ENCODE results near the gene LDLRAD2. TPM values are rescaled to one million over a fixed set of nuclear protein-coding genes. Genes with fewer than 3 reads are reported as not detected.

Gene LDLRAD2
- total RNA-seq, 2 donors from 2014 or later, result not detected

DNA sequence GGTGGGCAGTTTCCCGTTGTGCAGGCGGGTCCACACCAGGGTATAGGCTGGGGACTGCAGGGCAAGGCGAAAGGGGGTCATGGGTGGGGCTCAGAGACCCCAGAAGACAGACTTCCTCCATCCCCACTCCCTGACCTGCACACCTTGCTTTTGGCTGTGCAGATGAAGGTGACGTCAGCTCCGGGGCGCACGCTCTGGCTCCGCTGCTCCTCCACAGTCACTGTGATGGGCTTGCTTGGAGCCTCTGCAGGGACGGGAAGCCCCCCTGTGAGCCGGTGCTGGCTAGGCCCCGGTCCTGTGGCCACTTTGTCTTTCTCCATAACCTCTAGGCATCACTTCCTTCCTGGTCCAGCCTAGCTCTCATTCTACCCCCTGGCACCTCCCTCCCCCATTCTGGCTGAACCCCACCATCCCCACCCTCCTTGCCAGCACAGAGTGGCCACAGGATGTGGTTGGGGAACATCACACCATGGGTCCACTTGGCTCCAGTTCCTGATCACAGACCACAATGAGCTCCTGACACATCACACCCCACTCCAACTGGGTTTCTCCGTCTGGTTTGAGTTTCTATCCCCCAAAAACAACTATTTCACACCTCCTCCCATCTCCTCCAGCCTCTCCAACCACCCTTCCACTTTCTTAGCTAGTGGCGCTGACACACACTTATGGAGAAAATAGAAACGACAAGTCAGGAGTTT, 45.2 kb downstream of the LDLRAD2 start:
- Mint-ChIP-seq H3K27ac (no peak overlapping the region), H3K4me1 (peaks cover 9% of the 10 kb centered on the region), H3K27me3 (no peaks in the 10 kb centered on the region), H3K4me3 (no peak overlapping the region), H3K36me3 (ENCODE audit: low read depth) (peaks cover 3% of the 10 kb centered on the region)
- ATAC-seq (no peak), DNase-seq (no peak)
- H3K9me3 ChIP-seq (ENCODE audit: control insufficient read depth, low read length, poor library complexity, severe bottlenecking), result no peaks in the 10 kb centered on the region

DNA sequence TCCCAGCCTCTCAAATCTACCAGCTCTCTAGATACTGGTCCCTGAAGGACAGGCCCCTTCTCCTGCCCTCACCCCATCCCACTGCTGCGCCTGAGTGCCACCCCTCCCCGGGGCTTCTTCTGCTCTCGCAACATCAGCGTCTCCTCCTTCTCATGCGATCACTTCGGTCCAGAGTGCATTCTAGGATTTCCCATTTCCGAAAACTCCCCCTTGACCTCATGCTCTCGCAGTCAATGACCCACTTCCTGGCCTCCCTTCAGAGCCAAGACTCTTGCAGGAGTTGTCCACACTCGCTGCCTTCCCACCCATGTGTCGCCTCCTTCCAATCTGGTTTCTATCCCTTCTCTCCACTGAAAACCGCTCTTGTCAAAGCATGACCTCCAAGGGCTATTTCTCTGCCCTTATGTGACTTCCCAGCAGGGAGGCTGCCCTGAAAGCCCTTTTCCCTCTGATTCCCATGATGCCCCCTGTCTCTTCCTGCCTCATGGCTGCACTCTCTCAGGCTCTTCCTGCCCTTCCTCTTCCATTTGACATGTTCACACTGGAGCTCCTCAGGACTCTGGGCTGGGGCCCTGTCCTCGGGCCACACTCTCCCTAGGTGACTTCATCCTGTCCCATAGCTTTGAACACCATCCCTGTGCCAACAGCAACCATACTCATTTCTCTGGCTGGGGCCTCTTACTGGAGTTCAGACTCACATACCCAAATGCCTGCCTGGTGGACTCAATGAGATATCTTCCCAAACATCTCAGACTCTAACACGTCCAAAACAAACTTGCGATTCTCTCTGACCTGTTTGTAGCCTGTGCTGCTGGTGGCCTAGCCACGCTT, 46.0 kb downstream of the LDLRAD2 start:
- Mint-ChIP-seq H3K36me3 (ENCODE audit: low read depth) (peaks cover 3% of the 10 kb centered on the region), H3K4me3 (no peak overlapping the region), H3K4me1 (peaks cover 8% of the 10 kb centered on the region), H3K27me3 (no peaks in the 10 kb centered on the region), H3K27ac (no peak overlapping the region)
- H3K9me3 ChIP-seq (ENCODE audit: control insufficient read depth, low read length, poor library complexity, severe bottlenecking), result no peaks in the 10 kb centered on the region
- ATAC-seq, result no peak
- no peak for DNase-seq

- ATAC-seq (no peak), DNase-seq (no peak)
- H3K4me1 Mint-ChIP-seq, result peaks cover 8% of the 10 kb centered on the region
- H3K36me3 Mint-ChIP-seq (ENCODE audit: low read depth), result peaks cover 3% of the 10 kb centered on the region
- H3K9me3 ChIP-seq (ENCODE audit: control insufficient read depth, low read length, poor library complexity, severe bottlenecking), result no peaks in the 10 kb centered on the region
- H3K4me3 Mint-ChIP-seq, result no peak overlapping the region
- no peaks in the 10 kb centered on the region for H3K27me3 Mint-ChIP-seq
- H3K27ac Mint-ChIP-seq, result no peak overlapping the region
These were observed 47.7 kb downstream of the LDLRAD2 start for GRCh38 chr1:21859669-21860179.

DNA sequence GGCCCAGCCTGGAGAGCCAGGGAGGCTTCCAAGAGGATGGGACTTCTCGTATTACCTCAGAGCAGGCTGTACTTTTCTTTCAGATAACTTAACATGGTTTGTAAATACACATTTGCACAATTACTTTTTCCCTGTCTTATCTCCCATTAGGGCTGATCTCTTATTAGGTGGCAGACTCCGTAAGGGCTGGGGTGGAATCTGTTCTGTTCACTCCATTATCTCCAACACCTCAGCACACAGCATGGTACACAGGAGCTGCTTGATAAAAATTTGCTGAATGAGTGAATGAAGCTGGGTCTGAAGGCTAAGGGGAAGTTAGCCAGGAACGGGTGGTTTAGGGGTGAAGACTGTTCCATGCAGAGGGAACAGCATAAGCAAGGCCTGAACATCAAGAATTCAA, 48.9 kb downstream of the LDLRAD2 start:
- Mint-ChIP-seq H3K27ac (no peak overlapping the region), H3K4me1 (peaks cover 8% of the 10 kb centered on the region), H3K4me3 (no peak overlapping the region), H3K36me3 (ENCODE audit: low read depth) (peaks cover 3% of the 10 kb centered on the region), H3K27me3 (no peaks in the 10 kb centered on the region)
- DNase-seq (no peak), ATAC-seq (no peak)
- no peaks in the 10 kb centered on the region for H3K9me3 ChIP-seq (ENCODE audit: control insufficient read depth, low read length, poor library complexity, severe bottlenecking)

DNA sequence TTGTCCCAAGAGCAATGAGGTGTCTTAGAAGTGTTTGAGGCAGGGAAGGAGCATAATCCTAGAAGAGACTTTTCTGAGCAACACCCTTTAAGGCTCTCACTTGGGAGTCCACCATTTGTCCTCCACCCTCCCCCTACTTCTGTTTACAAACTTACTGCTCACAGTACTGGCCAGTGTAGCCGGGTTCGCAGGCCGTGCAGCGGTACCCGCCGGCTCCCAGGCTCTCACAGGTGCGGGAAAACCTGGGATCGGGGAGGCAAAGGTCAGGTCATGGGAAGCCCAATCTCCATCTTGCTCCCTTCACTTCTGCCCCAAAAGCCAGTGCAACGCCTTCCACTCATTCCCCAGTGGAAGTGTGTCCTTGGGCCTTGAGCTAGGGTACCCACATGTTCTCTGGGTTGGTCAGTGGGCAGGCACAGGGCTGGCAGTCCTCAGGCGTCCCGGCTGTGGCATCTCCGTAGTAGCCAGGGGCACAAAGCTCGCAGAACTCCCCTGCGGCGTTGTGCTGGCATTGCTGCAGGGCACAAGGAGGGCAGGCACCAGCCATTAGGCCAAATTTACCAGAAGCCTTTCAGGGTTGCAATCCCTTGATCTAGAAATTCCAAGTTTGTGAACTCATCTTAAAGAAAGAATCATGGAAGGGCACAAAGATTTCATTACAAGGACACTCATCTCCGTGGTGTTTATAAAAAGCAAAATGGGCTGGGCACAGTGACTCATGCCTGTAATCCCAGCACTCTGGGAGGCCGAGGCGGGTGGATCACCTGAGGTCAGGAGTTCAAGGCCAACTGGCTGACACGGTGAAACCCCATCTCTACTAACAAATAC, 49.8 kb downstream of the LDLRAD2 start:
- no peak overlapping the region for H3K27ac Mint-ChIP-seq
- peaks cover 8% of the 10 kb centered on the region for H3K4me1 Mint-ChIP-seq
- H3K27me3 Mint-ChIP-seq, result no peaks in the 10 kb centered on the region
- ATAC-seq, result no peak
- no peak for DNase-seq
- peaks cover 3% of the 10 kb centered on the region for H3K36me3 Mint-ChIP-seq (ENCODE audit: low read depth)
- H3K9me3 ChIP-seq (ENCODE audit: control insufficient read depth, low read length, poor library complexity, severe bottlenecking), result no peaks in the 10 kb centered on the region
- H3K4me3 Mint-ChIP-seq, result no peak overlapping the region

- Mint-ChIP-seq H3K27me3 (peaks cover under 1% of the 10 kb centered on the region), H3K4me3 (no peak overlapping the region), H3K4me1 (no peaks in the 10 kb centered on the region), H3K27ac (no peak overlapping the region), H3K36me3 (ENCODE audit: low read depth) (no peaks in the 10 kb centered on the region)
- DNase-seq (no peak), ATAC-seq (no peak)
- no peaks in the 10 kb centered on the region for H3K9me3 ChIP-seq (ENCODE audit: control insufficient read depth, low read length, poor library complexity, severe bottlenecking)
These were observed 51.9 kb downstream of the LDLRAD2 start for GRCh38 chr1:21863981-21864380.

GRCh38 chr1:21864730-21865129, 52.7 kb downstream of the LDLRAD2 start:
- no peak for DNase-seq

DNA sequence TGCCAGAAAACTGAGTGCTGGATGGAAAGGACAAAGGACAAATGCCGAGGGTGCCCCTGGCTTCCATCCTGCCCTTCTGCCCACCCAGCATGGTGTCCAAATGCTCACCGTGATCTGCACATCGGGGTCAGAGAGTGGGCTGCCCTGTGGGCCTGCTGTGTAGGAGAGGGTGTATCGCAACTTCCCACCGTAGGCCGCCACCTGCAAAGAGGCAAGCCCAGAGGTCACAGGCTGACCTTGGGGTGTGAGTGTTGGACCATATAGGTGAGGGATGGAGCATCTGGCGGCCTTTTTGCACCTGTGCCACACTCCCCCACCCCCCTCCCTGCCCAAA, 53.5 kb downstream of the LDLRAD2 start:
- H3K4me3 Mint-ChIP-seq, result no peak overlapping the region
- H3K27ac Mint-ChIP-seq, result no peak overlapping the region
- DNase-seq, result no peak
- H3K9me3 ChIP-seq (ENCODE audit: control insufficient read depth, low read length, poor library complexity, severe bottlenecking), result no peaks in the 10 kb centered on the region
- peaks cover 6% of the 10 kb centered on the region for H3K27me3 Mint-ChIP-seq
- no peak for ATAC-seq
- H3K36me3 Mint-ChIP-seq (ENCODE audit: low read depth), result no peaks in the 10 kb centered on the region
- peaks cover 2% of the 10 kb centered on the region for H3K4me1 Mint-ChIP-seq

More at GRCh38 chr1:21864730-21865129, 52.7 kb downstream of the LDLRAD2 start:
- Mint-ChIP-seq H3K27ac (no peak overlapping the region), H3K36me3 (ENCODE audit: low read depth) (no peaks in the 10 kb centered on the region), H3K27me3 (peaks cover 6% of the 10 kb centered on the region), H3K4me3 (no peak overlapping the region), H3K4me1 (peaks cover 2% of the 10 kb centered on the region)
- no peak for ATAC-seq
- no peaks in the 10 kb centered on the region for H3K9me3 ChIP-seq (ENCODE audit: control insufficient read depth, low read length, poor library complexity, severe bottlenecking)

DNA sequence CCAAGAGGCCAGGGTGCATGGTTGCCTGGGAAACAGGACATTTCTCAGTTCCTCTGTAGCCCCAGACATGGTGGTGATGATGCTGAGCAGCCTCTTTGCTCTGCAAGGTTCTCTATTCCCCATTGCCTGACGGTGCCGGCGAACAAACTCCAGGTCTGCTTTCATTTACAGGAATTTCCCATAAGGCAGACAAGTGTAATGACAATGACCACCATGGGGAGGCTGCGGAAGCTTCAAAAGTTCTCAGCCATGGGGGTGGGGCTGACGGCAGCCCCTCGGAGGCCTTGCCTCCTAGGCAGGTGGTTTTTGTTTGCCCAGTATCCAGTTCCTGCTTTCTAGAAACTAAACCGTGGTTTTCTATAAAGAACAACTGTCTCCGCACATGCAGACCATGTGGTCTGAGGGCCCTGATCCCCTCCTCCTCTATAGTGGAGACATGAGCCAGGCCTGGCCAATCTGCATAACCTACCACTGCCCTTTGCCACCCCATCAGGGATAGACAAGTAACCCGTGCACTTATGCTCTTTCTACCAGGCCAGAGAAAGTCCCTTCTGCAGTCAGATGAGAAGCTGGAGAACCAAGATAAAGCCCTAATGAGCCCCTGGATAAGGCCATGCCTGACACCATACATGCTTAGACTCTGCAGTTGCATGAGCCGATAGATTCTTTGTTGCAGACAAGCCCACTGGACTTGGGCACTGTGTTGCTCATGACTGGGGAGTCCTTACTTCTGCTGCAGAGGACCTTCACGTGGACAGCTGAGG, 54.1 kb downstream of the LDLRAD2 start:
- DNase-seq (no peak), ATAC-seq (peak; percentile 49)
- H3K27ac Mint-ChIP-seq, result no peak overlapping the region
- H3K9me3 ChIP-seq (ENCODE audit: control insufficient read depth, low read length, poor library complexity, severe bottlenecking), result no peaks in the 10 kb centered on the region
- H3K36me3 Mint-ChIP-seq (ENCODE audit: low read depth), result no peaks in the 10 kb centered on the region
- H3K4me3 Mint-ChIP-seq, result no peak overlapping the region
- H3K27me3 Mint-ChIP-seq, result peaks cover 6% of the 10 kb centered on the region
- H3K4me1 Mint-ChIP-seq, result peaks cover 2% of the 10 kb centered on the region

GRCh38 chr1:21866707-21867043, 54.6 kb downstream of the LDLRAD2 start:
- DNase-seq (no peak), ATAC-seq (no peak)
- Mint-ChIP-seq H3K27me3 (peaks cover 6% of the 10 kb centered on the region), H3K4me3 (no peak overlapping the region), H3K36me3 (ENCODE audit: low read depth) (no peaks in the 10 kb centered on the region), H3K27ac (no peak overlapping the region), H3K4me1 (peaks cover 2% of the 10 kb centered on the region)
- H3K9me3 ChIP-seq (ENCODE audit: control insufficient read depth, low read length, poor library complexity, severe bottlenecking), result no peaks in the 10 kb centered on the region

GRCh38 chr1:21867451-21867996, 55.5 kb downstream of the LDLRAD2 start:
- H3K27ac Mint-ChIP-seq, result no peak overlapping the region
- H3K36me3 Mint-ChIP-seq (ENCODE audit: low read depth), result no peaks in the 10 kb centered on the region
- ATAC-seq (no peak), DNase-seq (no peak)
- no peaks in the 10 kb centered on the region for H3K9me3 ChIP-seq (ENCODE audit: control insufficient read depth, low read length, poor library complexity, severe bottlenecking)
- peaks cover 14% of the 10 kb centered on the region for H3K27me3 Mint-ChIP-seq
- no peak overlapping the region for H3K4me3 Mint-ChIP-seq
- peaks cover 2% of the 10 kb centered on the region for H3K4me1 Mint-ChIP-seq

GRCh38 chr1:21868482-21868881, 56.4 kb downstream of the LDLRAD2 start:
- Mint-ChIP-seq H3K4me1 (peaks cover 2% of the 10 kb centered on the region), H3K27me3 (peaks cover 14% of the 10 kb centered on the region), H3K36me3 (ENCODE audit: low read depth) (no peaks in the 10 kb centered on the region), H3K4me3 (no peak overlapping the region), H3K27ac (no peak overlapping the region)
- DNase-seq (no peak), ATAC-seq (no peak)
- no peaks in the 10 kb centered on the region for H3K9me3 ChIP-seq (ENCODE audit: control insufficient read depth, low read length, poor library complexity, severe bottlenecking)
